ENCODE results near the gene NAA60. TPM values are rescaled to one million over a fixed set of nuclear protein-coding genes. Genes with fewer than 3 reads are reported as not detected.
"Not testable (repeated sequence)": the region's sequence is repeated elsewhere in the genome, so short reads cannot be mapped to it uniquely, and the experiment has no call there.

Gene NAA60
- total RNA-seq, 1 donor from 2014 or later = 47.0 TPM

DNA sequence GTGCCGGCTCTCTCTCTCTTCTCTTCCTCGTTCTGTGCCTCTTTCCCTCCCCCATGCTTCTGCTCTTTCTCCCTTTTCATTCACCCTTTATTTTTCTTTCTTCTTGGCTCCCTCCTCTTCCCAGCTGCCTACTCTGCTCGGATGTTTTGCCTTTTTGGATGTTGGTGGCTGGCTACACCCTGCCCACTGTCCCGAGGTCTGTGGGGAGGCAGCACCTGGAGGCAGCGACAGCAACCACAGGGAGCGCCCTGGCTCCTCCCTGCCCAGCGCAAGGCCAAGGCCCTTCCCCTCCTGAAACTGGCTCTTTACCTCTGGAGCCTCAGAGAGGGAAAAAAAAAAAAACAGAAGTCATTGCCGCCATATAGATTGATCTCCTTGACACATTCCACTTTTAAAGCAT is 77.4 kb downstream of the NAA60 start:
- ATAC-seq (ENCODE audit: poor library complexity) (no peak), DNase-seq (no peak)
- intact Hi-C loops (cut with DNase I) = no loop called here

DNA sequence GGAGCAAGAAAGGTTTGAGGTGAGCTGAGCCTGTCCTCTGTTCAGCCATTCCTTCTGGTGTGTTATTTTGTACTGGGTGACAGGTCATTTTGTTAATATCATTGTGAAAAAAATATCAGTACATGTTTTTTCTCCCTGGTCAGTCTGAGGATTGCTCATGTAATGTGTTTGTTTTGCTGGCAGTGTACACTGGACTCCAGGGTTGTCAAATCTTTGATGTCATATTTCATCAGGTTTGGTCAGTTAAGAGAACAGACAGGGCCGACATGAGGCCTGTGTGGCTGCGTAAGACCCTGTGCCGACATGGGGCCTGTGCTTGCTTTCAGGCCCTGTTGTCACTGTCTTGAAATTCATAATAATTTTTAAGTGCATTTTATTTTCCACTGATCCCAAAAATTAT is 79.8 kb downstream of the NAA60 start:
- ATAC-seq (ENCODE audit: poor library complexity) = no peak
- DNase-seq = no peak
- intact Hi-C loops (cut with DNase I) = no loop called here

GRCh38 chr16:3525951-3526350 is 82.5 kb downstream of the NAA60 start:
- ATAC-seq (ENCODE audit: poor library complexity) = no peak
- no peak for DNase-seq
- intact Hi-C loops (cut with DNase I) = no loop called here

DNA sequence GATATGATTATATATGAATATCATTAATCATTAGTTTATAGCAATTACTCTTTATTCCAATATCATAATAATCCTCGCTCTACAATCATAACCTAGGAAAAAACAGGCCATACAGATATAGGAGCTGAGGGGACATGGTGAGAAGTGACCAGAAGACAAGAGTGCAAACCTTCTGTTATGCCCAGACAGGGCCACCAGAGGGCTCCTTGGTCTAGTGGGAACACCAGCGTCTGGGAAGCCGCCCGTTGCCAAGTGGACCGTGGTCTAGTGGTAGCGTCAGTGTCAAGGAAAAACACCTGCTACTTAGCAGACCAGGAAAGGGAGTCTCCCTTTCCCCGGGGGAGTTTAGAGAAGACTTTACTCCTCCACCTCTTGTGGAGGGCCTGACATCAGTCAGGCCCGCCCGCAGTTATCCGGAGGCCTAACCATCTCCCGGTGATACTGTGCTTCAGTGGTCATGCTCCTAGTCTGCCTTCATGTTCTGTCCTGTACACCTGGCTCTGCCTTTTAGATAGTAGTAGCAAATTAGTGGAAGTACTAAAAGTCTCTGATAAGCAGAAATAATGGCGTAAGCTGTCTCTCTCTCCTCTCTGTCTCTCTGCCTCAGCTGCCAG is 83.8 kb downstream of the NAA60 start:
- peak; percentile 89 for DNase-seq
- ATAC-seq (ENCODE audit: poor library complexity); intact Hi-C loops (cut with DNase I): not testable (repeated sequence)

- DNase-seq = no peak
- no peak for ATAC-seq (ENCODE audit: poor library complexity)
- intact Hi-C loops (cut with DNase I) = no loop called here
Measured at GRCh38 chr16:3528406-3528805, 84.9 kb downstream of the NAA60 start.

DNA sequence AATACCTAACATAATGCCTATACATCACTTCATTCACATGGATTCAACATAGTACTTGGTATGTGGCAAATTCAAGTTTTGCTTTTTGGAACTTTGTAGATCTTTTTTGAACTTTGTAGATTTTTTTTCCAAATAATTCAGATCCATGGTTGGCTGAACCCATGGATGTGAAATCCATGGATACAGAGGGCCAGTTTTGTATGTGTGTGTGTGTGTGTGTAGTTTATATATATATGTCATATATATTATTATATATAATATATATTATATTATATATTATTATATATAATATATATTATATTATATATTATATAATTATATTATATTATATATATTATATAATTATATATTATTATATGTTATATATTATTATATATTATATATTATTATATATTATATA is 85.7 kb downstream of the NAA60 start:
- DNase-seq (no peak), ATAC-seq (ENCODE audit: poor library complexity) (no peak)
- intact Hi-C loops (cut with DNase I) = no loop called here

GRCh38 chr16:3530371-3530914 is 87.0 kb downstream of the NAA60 start:
- ATAC-seq (ENCODE audit: poor library complexity) (no peak), DNase-seq (no peak)
- intact Hi-C loops (cut with DNase I) = no loop called here

- ATAC-seq (ENCODE audit: poor library complexity) (no peak), DNase-seq (no peak)
- intact Hi-C loops (cut with DNase I) = no loop called here
Measured at GRCh38 chr16:3532741-3533140, 89.3 kb downstream of the NAA60 start.

GRCh38 chr16:3534126-3534525 is 90.6 kb downstream of the NAA60 start:
- DNase-seq (no peak), ATAC-seq (ENCODE audit: poor library complexity) (no peak)
- intact Hi-C loops (cut with DNase I) = no loop called here

DNA sequence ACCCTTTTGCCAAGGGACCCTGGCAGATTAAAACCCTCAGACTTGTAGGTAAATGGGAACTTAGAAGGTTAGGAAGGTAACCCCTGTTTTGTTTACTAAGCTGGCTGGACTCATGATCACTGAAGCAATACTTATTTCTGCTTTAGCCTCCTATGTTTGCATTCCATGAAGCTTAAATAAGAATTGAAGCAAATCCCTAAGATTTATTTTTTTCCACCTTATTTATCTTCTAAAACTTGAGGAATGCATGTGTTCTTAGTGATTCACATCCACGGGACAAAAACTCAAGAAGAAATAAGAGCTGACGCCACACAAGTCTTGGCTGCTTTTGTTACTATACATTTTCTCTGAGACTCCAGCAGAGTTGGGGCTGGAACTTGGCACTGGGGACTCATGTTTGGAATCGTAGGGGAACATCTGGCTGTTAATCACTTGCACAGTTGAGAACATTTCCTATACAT is 92.8 kb downstream of the NAA60 start:
- intact Hi-C loops (cut with DNase I) = no loop called here
- ATAC-seq (ENCODE audit: poor library complexity) (no peak), DNase-seq (no peak)

Small RNAs within 50 kb of the gene (microRNA-seq; reads per million reads assigned to microRNA genes)
- not detected for gene MIR6126

Other genes starting within 250 kb of the NAA60 start
- gene ZNF200, start 208.5 kb upstream of the NAA60 start, total RNA-seq = 4.1 TPM
- gene MEFV, start 187.0 kb upstream of the NAA60 start, total RNA-seq = 0.78 TPM
- gene ZNF263, start 160.2 kb upstream of the NAA60 start, total RNA-seq = 7.9 TPM
- 9.4 TPM for gene TIGD7, start 138.2 kb upstream of the NAA60 start, total RNA-seq
- gene ZNF75A, start 138.2 kb upstream of the NAA60 start, total RNA-seq = 16.8 TPM
- not detected for gene OR2C1, start 87.8 kb upstream of the NAA60 start, total RNA-seq
- 5.5 TPM for gene ZSCAN32, start 42.7 kb upstream of the NAA60 start, total RNA-seq
- 11.3 TPM for gene ZNF174, start 42.5 kb upstream of the NAA60 start, total RNA-seq
- 1.5 TPM for gene ZNF597, start 176 bp upstream of the NAA60 start, total RNA-seq
- gene C16orf90, start 51.8 kb downstream of the NAA60 start, total RNA-seq = not detected
- gene CLUAP1, start 57.3 kb downstream of the NAA60 start, total RNA-seq = 17.4 TPM
- gene NLRC3, start 133.7 kb downstream of the NAA60 start, total RNA-seq = 0.89 TPM
- gene SLX4, start 167.9 kb downstream of the NAA60 start, total RNA-seq = 3.2 TPM
- gene DNASE1, start 211.0 kb downstream of the NAA60 start, total RNA-seq = 8.1 TPM

All from Right ventricle myocardium superior (tissue), 1 donor.